Erythroblast (primary cell): ENCODE data around the gene CMTR1.
"Not testable (repeated sequence)": the region's sequence is repeated elsewhere in the genome, so short reads cannot be mapped to it uniquely, and the experiment has no call there.

Experiments
- DNase-seq, 2 experiments: peaks; one replicate each; lab custom pipeline; 2025; lab: John Stamatoyannopoulos, UW
- GATA1 ChIP-seq: IDR thresholded peaks from 2 replicates; pipeline ENCODE4 v1.6.1; 2011; ENCODE audit warnings: low read depth, mild to moderate bottlenecking, control low read depth, low read length, moderate library complexity
- POLR2A ChIP-seq: IDR thresholded peaks from 2 replicates; pipeline ENCODE4 v1.6.1; 2011; ENCODE audit warnings: mild to moderate bottlenecking, low read length

CMTR1 gene

DNA sequence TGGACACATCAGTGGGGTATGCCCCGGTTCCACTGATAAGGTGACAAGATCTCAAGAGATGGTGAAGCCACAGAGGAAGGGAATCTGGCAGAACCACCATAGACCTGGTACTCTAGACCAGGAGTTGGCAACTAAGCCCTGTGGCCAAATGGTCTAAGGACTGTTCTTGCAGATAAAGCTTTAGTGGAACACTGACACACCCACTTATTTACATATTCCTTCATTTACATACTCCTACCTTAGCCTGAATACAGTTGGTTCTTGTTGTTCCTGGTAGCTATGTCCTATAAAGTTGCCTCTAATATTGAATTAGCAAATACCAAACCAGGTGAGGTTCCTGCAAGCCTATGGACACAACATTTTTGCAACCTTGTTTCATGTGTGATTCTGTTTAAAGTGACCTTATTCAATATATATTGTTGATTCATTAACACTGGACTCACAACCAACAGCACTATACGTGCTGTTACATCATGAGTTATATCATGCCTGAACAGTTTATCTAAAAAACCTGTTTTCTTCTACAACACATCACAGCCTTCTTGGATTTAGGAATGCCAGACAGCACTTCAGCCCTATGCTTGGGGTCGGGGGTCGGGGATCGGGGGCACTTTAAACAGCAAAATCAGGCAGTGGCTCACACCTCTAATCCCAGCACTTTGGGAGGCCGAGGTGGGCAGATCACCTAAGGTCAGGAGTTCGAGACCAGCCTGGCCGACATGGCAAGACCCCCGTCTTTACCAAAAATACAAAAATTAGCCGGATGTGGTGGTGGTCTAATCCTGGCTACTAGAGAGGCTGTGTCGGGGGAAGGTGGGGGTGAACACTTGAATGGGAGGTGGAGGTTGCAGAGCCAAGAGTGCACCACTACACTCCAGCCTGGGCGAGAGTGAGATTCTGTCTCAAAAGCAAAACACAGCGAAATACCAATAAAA, 64.2 kb downstream of the CMTR1 start:
- DNase-seq = peak; percentile 53 to 72

DNA sequence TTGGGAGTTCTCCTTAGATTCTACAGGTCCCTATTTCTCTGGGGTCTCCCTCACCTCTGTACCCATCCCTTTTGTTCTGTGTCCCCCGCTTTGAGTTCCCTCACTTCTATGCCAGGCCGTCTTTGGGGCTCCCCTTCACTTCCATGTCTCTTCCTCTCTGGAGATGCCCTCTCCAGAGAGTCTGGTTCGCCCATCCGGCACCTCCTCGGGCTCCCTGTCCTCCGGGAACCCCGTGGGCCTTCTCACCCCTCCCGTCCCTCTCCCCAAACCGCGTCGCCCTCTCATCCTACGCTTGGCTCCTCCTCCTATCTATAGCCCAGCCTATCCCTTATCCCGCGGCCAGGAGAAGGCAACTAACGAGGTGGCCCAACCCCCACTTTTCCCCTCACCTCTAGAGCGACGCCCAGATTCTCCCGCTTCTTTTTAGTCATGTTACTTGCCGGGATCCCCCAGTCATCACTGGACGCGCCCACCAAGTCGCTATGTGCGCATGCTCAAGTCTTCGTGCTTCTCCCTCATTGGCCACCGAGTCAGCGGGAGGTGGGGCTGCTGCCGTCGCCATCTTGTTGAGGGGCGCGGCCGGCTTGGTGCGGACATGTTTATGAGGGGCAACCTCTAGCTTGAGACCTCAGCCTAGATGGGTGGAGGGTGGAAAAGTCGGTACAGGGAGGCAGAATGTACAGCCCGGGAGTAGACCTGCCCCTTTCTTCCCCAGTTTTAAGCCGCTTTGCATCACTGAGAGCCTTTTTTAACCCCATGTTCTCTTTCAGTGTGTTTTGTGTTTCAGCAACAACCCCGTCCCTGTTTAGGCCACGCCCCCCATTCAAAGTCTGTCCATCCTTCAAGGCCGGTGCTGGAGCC, 66.6 kb downstream of the CMTR1 start, which contains the start of gene CCDC167:
Gene CCDC167, minus strand, starts transcription at position 461 of the 861 bp plus-strand sequence. Its CDS starts 30 bp downstream, at position 431.
- peak; percentile 98 to 99 for DNase-seq
- TF ChIP-seq POLR2A (peak; percentile 61), GATA1 (no peak)

More for the DNA sequence above, 64.2 kb downstream of the CMTR1 start:
- TF ChIP-seq GATA1 (no peak), POLR2A (peak; percentile 68)

DNA sequence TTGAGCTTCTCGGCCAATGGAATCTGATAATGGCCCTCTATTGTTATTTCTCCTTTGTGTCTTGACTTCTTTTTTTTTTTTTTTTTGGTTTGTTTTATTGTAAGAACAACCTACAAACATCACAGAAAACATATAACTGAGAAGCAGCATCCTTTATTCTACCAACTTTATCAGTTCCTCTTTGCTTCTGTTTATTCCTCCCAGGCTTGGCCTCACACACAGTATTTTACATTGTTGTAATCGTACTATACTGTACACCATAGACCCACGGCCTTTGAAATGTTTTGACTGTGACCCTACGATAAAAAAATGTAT, 67.2 kb downstream of the CMTR1 start:
- TF ChIP-seq POLR2A = no peak
- no peak for TF ChIP-seq GATA1
- no peak for DNase-seq

DNA sequence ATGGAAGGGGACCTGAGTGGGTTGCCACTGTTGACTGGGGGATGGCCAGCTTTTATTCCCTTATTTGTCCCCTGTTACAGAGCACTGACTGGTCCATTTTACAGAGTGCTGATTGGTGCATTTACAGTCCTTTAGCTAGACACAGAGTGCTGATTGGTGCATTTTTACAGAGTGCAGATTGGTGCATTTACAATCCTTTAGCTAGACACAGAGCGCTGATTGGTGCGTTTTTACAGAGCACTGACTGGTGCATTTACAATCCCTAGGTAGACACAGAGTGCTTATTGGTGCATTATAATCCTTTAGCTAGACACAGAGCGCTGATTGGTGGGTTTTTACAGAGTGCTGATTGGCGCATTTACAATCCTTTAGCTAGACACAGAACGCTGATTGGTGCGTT, 67.9 kb downstream of the CMTR1 start:
- not testable (repeated sequence) for DNase-seq

DNA sequence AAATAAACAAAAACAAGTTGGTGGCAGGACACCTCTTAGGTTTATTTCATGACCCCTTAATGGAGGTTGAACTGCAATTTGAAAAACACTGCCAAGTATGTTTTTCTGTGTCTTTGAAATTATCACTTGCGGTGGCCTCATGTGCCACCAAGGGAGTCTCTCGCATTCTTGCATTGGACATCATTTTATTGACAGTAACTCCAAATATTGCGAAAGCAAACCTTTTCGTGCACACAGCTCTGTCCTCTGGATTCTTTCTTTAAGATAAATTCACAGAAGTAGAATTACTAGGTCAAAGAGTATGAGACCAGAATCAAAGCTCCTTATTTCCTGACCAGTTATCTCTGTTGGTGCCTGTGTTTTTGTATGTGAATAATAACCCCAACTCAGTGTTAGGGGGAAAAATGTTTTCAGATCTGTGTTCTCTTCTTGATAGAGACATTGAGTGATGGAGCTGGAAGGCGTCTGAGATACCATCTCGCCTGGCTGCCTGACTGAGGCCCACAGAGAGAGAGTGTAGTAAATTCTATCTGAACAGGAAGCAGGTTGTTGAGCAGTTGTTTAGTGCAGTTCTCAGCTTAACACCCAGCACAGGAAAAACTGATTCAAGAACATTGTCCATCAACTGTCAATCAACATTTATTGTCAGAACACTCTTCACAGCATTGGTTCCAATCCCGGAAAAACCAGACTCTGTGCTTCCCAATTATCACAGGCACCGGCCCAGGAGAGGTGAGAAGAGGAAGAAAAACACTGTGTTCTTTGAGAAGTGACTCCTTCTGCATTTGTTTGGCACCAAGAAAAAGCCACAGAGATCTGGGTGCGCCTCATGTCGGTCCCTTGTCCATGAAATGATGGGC, 68.8 kb downstream of the CMTR1 start:
- peak in 1 of 2 experiments; percentile 13 for DNase-seq
- TF ChIP-seq POLR2A (no peak), GATA1 (no peak)

DNA sequence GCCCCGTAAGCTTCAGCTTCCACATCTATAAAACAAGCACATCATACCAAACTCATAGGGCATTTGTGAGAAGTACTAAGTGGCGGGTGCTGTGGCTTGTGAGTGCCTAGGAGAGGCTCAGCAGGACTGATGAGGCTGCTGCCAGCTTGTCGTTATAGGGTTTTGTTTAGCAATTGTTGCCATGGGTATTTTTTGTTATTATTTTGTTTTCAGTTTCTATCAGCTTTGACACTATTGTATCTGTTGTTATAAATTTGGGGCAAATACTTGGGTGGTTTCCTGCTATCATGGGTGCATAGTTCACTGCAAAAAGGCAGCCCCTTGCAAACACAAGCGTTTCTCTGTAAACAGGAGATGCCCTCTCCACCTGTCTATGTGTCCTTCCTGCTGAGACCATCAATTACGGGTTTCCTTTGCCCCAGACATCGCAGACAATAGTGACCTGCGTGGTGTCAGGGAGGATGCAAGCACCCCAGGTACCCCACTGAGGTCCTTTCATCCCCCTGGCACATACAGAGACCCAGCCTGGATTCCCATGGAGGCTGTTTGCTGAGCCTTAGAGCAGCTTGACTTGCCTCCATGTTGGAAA, 69.8 kb downstream of the CMTR1 start:
- no peak for DNase-seq
- TF ChIP-seq POLR2A = no peak
- TF ChIP-seq GATA1 = no peak

DNA sequence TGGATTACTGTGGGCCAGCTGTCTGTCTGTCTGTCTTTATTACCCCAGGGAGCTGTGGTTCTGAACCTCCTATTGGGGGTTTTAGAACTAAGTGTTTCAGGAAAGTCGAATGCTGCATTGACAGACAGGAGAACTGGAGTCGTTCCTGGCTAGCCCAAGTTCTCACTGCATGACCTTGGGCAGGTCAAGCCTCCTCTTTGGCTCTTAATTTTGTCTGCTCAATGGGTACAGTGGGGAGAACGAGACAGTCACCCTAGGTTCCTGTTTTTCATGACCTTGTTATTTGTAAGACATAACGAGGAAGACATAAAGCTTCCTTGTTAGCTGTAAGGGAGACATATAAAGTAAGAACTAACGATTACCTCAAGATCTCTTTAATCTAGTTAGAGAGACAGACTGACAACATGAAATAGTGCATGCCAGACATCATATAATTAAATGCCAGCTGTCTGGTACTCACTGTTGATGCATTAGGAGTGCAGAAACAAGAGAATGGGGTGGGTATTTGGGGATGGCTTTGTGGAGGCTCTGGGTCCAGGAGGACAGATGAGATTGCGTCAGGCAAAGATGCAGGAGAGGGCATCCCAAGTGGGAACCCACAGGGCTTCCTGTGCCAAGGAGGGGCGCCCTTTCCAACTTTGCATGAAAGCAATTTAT, 70.4 kb downstream of the CMTR1 start:
- TF ChIP-seq POLR2A (no peak), GATA1 (no peak)
- no peak for DNase-seq

DNA sequence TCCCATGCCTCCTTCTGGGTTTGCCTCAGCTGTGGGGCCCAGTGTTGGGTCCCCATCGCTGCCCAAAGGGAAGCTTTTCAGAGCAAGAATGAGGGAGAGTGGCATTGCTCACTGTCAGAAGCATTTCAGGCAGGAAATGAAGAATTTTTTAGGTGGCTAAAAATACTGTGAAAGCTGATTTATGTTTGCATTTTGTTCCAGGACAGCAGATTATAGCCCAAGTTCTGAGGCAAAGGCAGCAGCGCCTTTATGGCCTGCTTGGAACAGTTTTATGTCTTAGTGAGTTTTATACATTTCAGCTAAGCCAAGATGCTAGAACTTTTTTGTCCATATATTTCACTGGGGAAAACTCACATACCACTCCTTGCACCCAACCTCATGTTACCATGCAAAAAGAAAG, 71.0 kb downstream of the CMTR1 start:
- no peak for DNase-seq
- no peak for TF ChIP-seq GATA1
- TF ChIP-seq POLR2A = no peak

DNA sequence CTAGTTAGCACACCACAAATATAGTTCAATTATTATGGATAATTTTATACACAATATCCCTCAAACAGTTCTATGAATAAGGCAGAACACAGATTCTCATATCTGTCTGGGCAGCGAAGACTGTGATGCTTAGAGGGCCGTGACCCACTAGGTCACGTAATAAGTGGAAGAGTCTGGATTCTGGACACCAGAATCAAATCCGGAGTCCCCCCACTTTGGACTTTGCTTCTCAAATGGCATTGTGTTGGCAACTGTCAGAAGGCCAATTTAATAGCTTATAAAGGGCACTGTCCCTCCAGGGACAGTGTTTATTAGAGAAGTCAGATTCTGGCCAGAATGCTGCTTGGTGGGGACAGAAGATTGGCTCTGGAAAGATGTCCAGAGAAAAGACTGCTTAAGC, 73.5 kb downstream of the CMTR1 start:
- no peak for DNase-seq
- TF ChIP-seq POLR2A (no peak), GATA1 (no peak)

DNA sequence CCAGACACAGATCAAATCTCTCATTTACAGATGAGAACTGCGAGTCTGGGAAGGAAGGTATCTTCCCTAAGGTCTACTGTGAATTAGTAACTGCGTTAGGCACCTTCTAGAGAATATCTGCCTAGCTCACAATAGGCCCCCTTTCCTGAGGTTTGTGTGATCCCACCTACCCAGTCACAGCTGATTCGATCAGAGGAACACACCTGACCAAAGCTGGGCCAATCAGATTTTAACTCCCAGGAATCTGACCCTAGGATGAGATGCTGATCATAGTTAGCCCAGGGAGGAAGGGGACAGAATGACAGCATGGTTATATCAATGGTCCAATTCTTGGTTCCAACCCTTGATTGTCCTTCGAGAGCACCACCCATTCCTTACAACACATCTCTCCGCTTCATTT, 74.1 kb downstream of the CMTR1 start:
- DNase-seq = no peak

DNA sequence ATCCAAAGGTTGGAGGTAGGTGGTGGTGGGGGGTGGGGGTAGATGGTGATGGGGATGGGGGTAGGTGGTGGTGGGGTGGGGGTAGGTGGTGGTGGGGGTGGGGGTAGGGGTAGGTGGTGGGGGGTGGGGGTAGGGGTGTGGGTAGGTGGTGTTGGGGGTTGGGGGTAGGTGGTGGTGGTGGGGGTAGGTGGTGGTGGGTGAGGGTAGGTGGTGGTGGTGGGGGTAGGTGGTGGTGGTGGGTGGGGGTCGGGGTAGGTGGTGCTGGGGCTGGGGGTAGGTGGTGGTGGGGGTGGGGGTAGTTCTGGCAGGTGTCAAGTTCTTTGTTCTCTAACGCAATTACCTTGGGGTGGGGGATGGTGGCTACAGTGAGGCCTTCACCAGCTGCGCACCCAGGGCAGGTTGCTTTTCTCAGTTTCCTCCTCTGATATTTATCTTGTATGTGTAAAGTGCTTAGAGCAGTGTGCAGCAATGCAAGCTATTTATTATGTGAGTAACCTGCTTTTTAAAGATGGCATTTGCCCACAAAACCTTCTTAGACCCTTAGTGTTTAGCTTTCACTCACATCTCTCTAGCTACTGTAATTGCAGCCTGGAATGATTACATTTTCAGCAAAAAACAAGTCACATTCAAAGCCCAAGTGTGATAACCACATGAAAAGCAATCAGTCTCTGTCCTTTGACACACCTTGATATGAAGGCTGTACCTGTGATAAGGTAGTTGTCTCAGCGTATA, 74.8 kb downstream of the CMTR1 start:
- no peak for DNase-seq
- TF ChIP-seq POLR2A (no peak), GATA1 (no peak)

More for the DNA sequence above, 74.1 kb downstream of the CMTR1 start:
- TF ChIP-seq POLR2A (no peak), GATA1 (no peak)

DNA sequence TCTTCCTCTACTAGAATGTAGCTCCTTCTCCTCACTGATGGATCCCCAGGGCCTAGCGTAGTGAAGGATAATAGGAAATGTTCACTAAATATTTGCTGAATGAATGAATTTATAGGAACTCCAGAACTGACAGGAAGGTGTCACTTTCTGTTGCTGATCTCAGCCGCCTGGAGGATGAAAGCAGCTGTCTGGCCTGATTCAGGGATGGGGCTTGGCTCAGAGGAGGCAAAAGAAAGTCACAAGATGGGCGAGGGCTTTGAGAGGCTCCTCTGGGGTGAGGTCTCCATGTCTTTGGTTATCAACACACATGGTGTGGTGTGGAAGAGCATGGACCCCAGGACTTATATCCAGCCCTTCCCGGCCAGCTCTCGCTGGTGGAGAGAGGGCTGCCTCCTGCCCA, 78.2 kb downstream of the CMTR1 start:
- TF ChIP-seq POLR2A (no peak), GATA1 (no peak)
- no peak for DNase-seq
